Loucy (cell line): Measurements from ENCODE around the gene BMPER.

Experiments used
- H2AFZ ChIP-seq: fragments of 200-600 bp; sonication (generic); 2 replicates; pipeline ENCODE4 v1.6.0; 2016; ENCODE audit warnings: antibody characterized with exemption, mild to moderate bottlenecking, low read length, moderate library complexity
- H3F3A ChIP-seq: fragments of 200-600 bp; 2 replicates; pipeline ENCODE4 v1.6.0; 2016; ENCODE audit warnings: antibody characterized with exemption, low read depth, mild to moderate bottlenecking
- H3K27me3 ChIP-seq: fragments of 200-600 bp; sonication (generic); 2 replicates; pipeline ENCODE4 v1.6.1; 2014; ENCODE audit warnings: low read length, mild to moderate bottlenecking; ENCODE audit not compliant: insufficient read depth, poor library complexity, severe bottlenecking
- H3K36me3 ChIP-seq: fragments of 200-600 bp; sonication (generic); 2 replicates; pipeline ENCODE4 v1.6.1; 2016; ENCODE audit warnings: low read length; ENCODE audit not compliant: insufficient read depth
- H3K4me1 ChIP-seq: fragments of 200-600 bp; sonication (generic); 2 replicates; pipeline ENCODE4 v1.5.1; 2014; ENCODE audit warnings: low read length, mild to moderate bottlenecking; ENCODE audit not compliant: insufficient read depth, poor library complexity, severe bottlenecking
- H3K4me2 ChIP-seq: fragments of 200-600 bp; sonication (generic); 2 replicates; pipeline ENCODE4 v1.6.0; 2014; ENCODE audit warnings: antibody characterized with exemption, low read length, low read depth, mild to moderate bottlenecking; ENCODE audit not compliant: poor library complexity, severe bottlenecking
- H3K4me3 ChIP-seq: fragments of 200-600 bp; sonication (generic); 2 replicates; pipeline ENCODE4 v1.5.1; 2014; ENCODE audit warnings: low read length, mild to moderate bottlenecking, mixed read lengths; ENCODE audit not compliant: poor library complexity, severe bottlenecking
- H3K79me2 ChIP-seq: fragments of 200-600 bp; sonication (generic); 2 replicates; pipeline ENCODE4 v1.6.1; 2014; ENCODE audit warnings: low read length; ENCODE audit not compliant: insufficient read depth
- H3K9ac ChIP-seq: fragments of 200-600 bp; sonication (generic); 2 replicates; pipeline ENCODE4 v1.6.0; 2014; ENCODE audit warnings: mild to moderate bottlenecking, low read depth, low read length, moderate library complexity; ENCODE audit not compliant: poor library complexity, severe bottlenecking
- H3K9me2 ChIP-seq: fragments of 200-600 bp; sonication (generic); replicated peaks from 2 replicates; pipeline ENCODE4 v1.6.1; 2016; ENCODE audit warnings: low read depth, low read length, mixed read lengths
- H3K9me3 ChIP-seq: fragments of 200-600 bp; sonication (generic); 2 replicates; pipeline ENCODE4 v1.6.1; 2014; ENCODE audit warnings: mild to moderate bottlenecking, antibody characterized with exemption, low read length, low read depth; ENCODE audit not compliant: insufficient read depth
- H4K20me1 ChIP-seq: fragments of 200-600 bp; sonication (generic); 2 replicates; pipeline ENCODE4 v1.6.0; 2014; ENCODE audit warnings: antibody characterized with exemption, low read length, mild to moderate bottlenecking; ENCODE audit not compliant: insufficient read depth, poor library complexity, severe bottlenecking
- EZH2phosphoT487 ChIP-seq: fragments of 200-600 bp; IDR thresholded peaks from 2 replicates; pipeline ENCODE4 v1.6.1; 2018; ENCODE audit warnings: antibody characterized with exemption, mild to moderate bottlenecking, moderate library complexity, borderline replicate concordance
- TF ChIP-seq, protein P1 (sequence below): fragments of 200-600 bp; sonication (generic); conservative IDR thresholded peaks from 2 replicates; pipeline ENCODE4 v1.5.1; 2014; ENCODE audit warnings: mild to moderate bottlenecking, antibody characterized with exemption, low read length

BMPER gene

DNA sequence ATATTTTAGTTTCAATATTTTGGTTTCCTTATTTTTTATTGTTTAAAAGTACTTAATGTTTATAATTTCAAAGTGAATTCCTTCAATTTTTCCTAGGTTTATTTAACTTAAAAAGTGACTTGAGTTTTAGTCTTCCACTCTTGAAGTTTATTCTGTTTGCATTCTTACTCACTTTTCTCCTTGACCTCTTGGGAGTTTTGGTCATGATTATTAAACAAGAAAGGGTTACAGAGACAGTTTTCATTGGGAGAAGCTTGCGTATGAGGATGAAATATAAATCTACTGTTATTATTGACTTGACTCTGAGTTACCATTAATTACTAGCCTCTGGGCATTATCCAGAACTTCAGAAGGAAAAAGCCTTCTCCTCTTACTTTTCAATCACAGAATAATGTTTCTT, 216.0 kb downstream of the BMPER start:
- TF ChIP-seq, protein P1, sequence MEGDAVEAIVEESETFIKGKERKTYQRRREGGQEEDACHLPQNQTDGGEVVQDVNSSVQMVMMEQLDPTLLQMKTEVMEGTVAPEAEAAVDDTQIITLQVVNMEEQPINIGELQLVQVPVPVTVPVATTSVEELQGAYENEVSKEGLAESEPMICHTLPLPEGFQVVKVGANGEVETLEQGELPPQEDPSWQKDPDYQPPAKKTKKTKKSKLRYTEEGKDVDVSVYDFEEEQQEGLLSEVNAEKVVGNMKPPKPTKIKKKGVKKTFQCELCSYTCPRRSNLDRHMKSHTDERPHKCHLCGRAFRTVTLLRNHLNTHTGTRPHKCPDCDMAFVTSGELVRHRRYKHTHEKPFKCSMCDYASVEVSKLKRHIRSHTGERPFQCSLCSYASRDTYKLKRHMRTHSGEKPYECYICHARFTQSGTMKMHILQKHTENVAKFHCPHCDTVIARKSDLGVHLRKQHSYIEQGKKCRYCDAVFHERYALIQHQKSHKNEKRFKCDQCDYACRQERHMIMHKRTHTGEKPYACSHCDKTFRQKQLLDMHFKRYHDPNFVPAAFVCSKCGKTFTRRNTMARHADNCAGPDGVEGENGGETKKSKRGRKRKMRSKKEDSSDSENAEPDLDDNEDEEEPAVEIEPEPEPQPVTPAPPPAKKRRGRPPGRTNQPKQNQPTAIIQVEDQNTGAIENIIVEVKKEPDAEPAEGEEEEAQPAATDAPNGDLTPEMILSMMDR: no peak
- TF ChIP-seq EZH2phosphoT487: no peak
- no peak overlapping the region for H2AFZ ChIP-seq
- no peaks in the 10 kb centered on the region for H3K79me2 ChIP-seq
- H3K27me3 ChIP-seq: no peaks in the 10 kb centered on the region
- no peaks in the 10 kb centered on the region for H3K4me1 ChIP-seq
- no peaks in the 10 kb centered on the region for H4K20me1 ChIP-seq
- no peaks in the 10 kb centered on the region for H3F3A ChIP-seq
- no peaks in the 10 kb centered on the region for H3K36me3 ChIP-seq
- H3K9ac ChIP-seq: no peak overlapping the region
- no peak overlapping the region for H3K4me2 ChIP-seq
- no peaks in the 10 kb centered on the region for H3K9me2 ChIP-seq
- H3K9me3 ChIP-seq: peaks cover 7% of the 10 kb centered on the region
- H3K4me3 ChIP-seq: no peak overlapping the region

DNA sequence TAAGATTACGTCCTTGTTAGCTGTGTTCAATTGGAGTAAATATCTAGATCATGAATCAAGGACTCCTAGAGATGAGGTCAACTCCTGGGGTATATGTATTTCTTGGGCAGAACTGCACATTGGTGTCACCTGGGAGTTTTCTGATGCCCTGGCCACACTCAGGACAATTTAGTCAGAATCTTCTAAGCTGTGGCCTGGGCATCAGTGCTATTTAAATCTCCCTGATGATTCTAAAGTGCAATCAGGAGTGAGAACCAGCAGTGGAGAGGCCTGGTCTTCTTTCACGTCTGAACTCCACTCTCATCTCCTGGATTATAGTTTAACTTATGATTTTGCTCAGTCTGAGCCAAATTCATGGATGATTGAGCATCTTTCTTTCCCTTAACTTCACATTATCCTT, 218.0 kb downstream of the BMPER start:
- no peaks in the 10 kb centered on the region for H4K20me1 ChIP-seq
- peaks cover 7% of the 10 kb centered on the region for H3K9me3 ChIP-seq
- no peaks in the 10 kb centered on the region for H3K27me3 ChIP-seq
- H3K9me2 ChIP-seq: no peaks in the 10 kb centered on the region
- H3K4me2 ChIP-seq: no peak overlapping the region
- H3K4me1 ChIP-seq: no peaks in the 10 kb centered on the region
- no peaks in the 10 kb centered on the region for H3F3A ChIP-seq
- no peak overlapping the region for H3K9ac ChIP-seq
- no peak overlapping the region for H2AFZ ChIP-seq
- H3K4me3 ChIP-seq: no peak overlapping the region
- no peaks in the 10 kb centered on the region for H3K36me3 ChIP-seq
- no peaks in the 10 kb centered on the region for H3K79me2 ChIP-seq
- TF ChIP-seq, protein P1: no peak
- TF ChIP-seq EZH2phosphoT487: no peak

DNA sequence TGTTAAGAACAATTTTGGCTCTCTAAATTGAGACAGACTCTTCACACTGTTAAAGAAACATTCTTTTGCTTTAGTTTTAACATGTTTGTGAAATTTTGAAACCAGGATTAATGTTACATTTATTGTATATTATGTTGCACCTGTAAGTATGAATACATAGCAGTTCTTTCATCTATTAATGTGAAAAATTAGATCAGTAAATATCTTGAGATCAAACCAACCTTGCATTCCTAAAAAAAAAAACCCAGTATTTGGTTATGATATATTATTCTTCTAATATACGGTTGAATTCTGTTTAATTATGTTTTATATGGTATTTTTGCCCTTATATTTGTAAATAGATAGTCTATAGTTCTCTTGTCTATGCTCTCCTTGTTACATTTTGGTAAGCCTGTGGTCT, 219.4 kb downstream of the BMPER start:
- H3K9me2 ChIP-seq: no peaks in the 10 kb centered on the region
- no peaks in the 10 kb centered on the region for H4K20me1 ChIP-seq
- H3K4me2 ChIP-seq: no peak overlapping the region
- no peaks in the 10 kb centered on the region for H3K79me2 ChIP-seq
- no peak overlapping the region for H3K4me3 ChIP-seq
- H2AFZ ChIP-seq: no peak overlapping the region
- H3K27me3 ChIP-seq: no peaks in the 10 kb centered on the region
- H3K36me3 ChIP-seq: no peaks in the 10 kb centered on the region
- no peaks in the 10 kb centered on the region for H3F3A ChIP-seq
- H3K9ac ChIP-seq: no peak overlapping the region
- no peaks in the 10 kb centered on the region for H3K4me1 ChIP-seq
- no peak for TF ChIP-seq EZH2phosphoT487
- TF ChIP-seq, protein P1: no peak
- peaks cover 7% of the 10 kb centered on the region for H3K9me3 ChIP-seq
